Bronchial epithelial cell (primary cell): Measurements from ENCODE around the gene PRKG1. TPM values are rescaled to one million over a fixed set of nuclear protein-coding genes. Genes with fewer than 3 reads are reported as not detected.

ENCODE experiments used
- DNase-seq: peaks from one replicate; pipeline ENCODE4 v3.0.0-alpha.2; 2010; ENCODE audit warnings: low read depth
- FAIRE-seq: peaks from 2 replicates; lab custom pipeline; 2011; peaks lifted over from hg19 to GRCh38; lab: Jason Lieb, UNC
- H3K27me3 ChIP-seq: 2 replicates; pipeline ENCODE4 v1.5.1; 2011; ENCODE audit warnings: low read length; ENCODE audit not compliant: control insufficient read depth, insufficient read depth
- H3K36me3 ChIP-seq: 2 replicates; pipeline ENCODE4 v1.5.1; 2011; ENCODE audit warnings: low read length; ENCODE audit not compliant: control insufficient read depth, insufficient read depth
- H3K4me3 ChIP-seq: 2 replicates; pipeline ENCODE4 v1.5.1; 2011; ENCODE audit warnings: mild to moderate bottlenecking, low read depth, low read length, control low read depth
- total RNA-seq: library from RNA; depleted of rRNA; stranded (reverse); fragments of >200 nt; gene quantifications from 2 replicates; pipeline ENCODE4 v1.2.1, GENCODE V29; 2014
- TF ChIP-seq, protein P1 (sequence below): IDR thresholded peaks from 2 replicates; pipeline ENCODE4 v1.5.1; 2011; ENCODE audit warnings: mild to moderate bottlenecking, moderate library complexity, low read length, control low read depth, inconsistent platforms; ENCODE audit not compliant: insufficient read depth, severe bottlenecking

PRKG1 gene
- total RNA-seq, 1 donor from 2014 or later = 0.26 TPM

DNA sequence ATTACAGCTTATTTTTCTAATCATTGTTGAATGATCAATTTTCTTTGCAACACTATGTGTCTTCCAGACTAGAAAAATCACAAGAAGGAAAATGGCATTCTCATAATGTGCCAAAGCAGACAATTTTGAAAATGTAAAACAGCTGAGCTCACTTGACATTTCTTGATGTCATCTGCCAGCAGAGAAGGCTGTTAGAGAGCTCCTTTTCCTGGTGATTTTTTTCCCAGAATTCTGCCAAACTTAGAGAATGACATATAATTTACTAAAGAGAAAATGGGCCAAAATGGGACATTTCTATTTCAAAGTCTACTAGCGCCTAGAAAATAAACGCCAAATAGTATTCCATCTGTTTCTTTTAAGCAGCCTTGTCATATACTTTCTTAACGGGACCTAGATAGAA, 714.0 kb downstream of the PRKG1 start:
- FAIRE-seq (no peak), DNase-seq (no peak)
- no peaks in the 10 kb centered on the region for H3K36me3 ChIP-seq
- TF ChIP-seq, protein P1, sequence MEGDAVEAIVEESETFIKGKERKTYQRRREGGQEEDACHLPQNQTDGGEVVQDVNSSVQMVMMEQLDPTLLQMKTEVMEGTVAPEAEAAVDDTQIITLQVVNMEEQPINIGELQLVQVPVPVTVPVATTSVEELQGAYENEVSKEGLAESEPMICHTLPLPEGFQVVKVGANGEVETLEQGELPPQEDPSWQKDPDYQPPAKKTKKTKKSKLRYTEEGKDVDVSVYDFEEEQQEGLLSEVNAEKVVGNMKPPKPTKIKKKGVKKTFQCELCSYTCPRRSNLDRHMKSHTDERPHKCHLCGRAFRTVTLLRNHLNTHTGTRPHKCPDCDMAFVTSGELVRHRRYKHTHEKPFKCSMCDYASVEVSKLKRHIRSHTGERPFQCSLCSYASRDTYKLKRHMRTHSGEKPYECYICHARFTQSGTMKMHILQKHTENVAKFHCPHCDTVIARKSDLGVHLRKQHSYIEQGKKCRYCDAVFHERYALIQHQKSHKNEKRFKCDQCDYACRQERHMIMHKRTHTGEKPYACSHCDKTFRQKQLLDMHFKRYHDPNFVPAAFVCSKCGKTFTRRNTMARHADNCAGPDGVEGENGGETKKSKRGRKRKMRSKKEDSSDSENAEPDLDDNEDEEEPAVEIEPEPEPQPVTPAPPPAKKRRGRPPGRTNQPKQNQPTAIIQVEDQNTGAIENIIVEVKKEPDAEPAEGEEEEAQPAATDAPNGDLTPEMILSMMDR = no peak
- no peaks in the 10 kb centered on the region for H3K27me3 ChIP-seq
- H3K4me3 ChIP-seq = no peak overlapping the region

DNA sequence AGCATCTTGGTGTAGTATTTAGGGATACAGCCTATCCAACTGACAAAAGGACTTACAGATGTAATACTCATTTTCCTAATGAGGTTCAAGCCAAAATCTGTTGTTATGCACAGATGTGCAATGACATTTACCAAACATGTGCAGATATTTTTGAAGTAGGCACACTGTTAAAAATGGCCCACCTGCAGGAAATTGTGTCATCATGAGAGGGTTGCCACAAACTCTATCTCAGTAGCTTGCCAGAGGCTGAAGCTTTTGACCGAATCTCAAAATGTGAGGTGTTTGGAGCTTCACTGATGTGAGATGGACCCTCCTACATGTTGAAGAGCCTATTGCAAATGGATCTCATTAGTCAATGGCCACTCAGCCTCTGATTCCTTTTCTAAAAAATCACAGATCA, 714.8 kb downstream of the PRKG1 start:
- TF ChIP-seq, protein P1 = no peak
- DNase-seq (no peak), FAIRE-seq (no peak)

DNA sequence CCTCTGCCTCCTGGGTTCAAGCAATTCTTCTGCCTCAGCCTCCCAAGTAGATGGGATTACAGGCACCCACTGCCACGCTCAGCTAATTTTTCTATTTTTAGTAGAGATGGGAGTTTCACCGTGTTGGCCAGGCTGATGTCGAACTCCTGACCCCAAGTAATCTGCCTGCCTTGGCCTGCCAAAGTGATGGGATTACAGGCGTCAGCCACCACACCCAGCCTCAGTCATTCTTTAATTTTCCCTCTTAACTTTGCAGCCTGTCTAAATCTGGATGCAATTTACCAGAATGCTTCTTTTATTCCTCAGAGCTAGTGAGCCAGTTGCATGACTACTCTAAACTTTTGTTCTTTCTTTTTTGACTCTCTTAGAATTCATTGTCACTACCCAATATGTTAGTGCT, 715.6 kb downstream of the PRKG1 start:
- DNase-seq (no peak), FAIRE-seq (no peak)
- Histone ChIP-seq H3K27me3 (no peaks in the 10 kb centered on the region), H3K36me3 (no peaks in the 10 kb centered on the region), H3K4me3 (no peak overlapping the region)
- TF ChIP-seq, protein P1 = no peak

More for the DNA sequence above, 714.8 kb downstream of the PRKG1 start:
- Histone ChIP-seq H3K36me3 (no peaks in the 10 kb centered on the region), H3K27me3 (no peaks in the 10 kb centered on the region), H3K4me3 (no peak overlapping the region)

DNA sequence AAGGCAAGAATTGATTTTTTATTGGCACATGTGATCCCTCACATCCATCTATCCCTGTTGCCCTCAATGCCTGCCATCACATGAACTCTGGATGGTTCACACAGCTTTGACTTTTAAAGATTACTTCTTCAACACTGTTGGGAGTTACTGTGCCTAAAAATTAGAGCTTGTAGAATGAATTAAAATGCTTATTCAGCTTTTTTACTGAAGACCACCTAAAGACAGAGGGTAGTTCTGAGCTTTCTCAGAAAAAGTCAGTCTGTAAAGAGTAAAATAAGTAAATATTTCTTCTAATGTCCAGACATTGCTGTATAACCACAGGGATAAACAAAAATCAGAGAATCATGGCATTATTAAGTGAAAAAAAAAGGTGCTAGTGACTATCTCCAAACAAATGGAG, 718.4 kb downstream of the PRKG1 start:
- H3K4me3 ChIP-seq = no peak overlapping the region
- TF ChIP-seq, protein P1 = no peak
- FAIRE-seq = no peak
- DNase-seq = no peak
- no peaks in the 10 kb centered on the region for H3K27me3 ChIP-seq
- H3K36me3 ChIP-seq = no peaks in the 10 kb centered on the region

DNA sequence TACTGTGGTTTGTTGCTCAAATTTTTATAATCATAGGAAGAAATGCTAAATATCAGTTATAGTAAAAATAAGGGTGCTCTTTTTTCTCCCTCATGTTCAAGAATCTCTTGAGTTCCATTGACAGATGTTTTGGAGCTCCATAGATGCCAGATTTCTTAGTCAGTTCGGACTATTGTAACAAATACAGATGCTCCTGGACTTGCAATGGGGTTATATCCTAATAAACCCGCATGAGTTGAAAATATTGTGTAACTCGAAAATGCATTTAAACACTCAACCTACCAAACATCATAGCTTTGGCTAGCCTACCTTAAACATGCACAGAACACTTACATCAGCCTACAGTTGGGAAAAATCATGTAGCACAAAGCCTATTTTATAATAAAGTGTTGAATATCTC, 725.8 kb downstream of the PRKG1 start:
- DNase-seq = no peak
- FAIRE-seq = no peak
- no peaks in the 10 kb centered on the region for H3K36me3 ChIP-seq
- H3K27me3 ChIP-seq = no peaks in the 10 kb centered on the region
- TF ChIP-seq, protein P1 = no peak
- H3K4me3 ChIP-seq = no peak overlapping the region

DNA sequence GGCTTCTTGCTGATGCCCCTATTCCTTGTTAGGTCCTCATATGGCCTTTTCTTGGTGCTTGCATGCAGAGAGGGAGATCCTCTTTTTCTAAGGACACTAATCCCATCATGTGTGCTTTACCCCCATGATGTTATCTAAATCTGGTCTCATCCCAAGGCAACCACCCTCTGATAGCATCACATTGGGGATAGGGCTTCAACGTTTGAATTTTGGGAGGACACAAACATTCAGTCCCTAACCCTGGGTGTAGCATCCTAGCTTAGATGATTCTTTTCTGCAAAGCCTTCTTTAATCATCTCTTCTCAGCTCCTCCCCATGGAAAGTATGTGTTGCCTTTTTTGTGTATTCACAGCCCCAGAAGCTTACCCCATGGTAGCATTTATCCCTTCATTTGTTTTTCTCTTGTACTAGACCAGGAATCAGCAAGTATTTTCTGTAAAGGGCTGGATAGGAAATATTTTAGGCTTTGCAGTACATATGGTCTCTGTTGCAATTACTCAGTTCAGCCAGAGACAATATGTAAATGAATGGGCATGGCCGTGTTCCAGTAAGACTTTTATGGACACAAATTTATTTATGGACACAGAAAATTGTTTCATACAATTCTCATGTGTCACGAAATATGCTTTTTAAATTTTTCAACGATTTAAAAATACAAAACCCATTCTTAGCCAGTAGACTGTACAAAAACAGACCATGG, 726.6 kb downstream of the PRKG1 start:
- no peak for DNase-seq
- Histone ChIP-seq H3K27me3 (no peaks in the 10 kb centered on the region), H3K4me3 (no peak overlapping the region), H3K36me3 (no peaks in the 10 kb centered on the region)
- TF ChIP-seq, protein P1 = no peak
- FAIRE-seq = no peak
